ENCODE measurements around the gene DGCR8. TPM values are rescaled to one million over a fixed set of nuclear protein-coding genes. Genes with fewer than 3 reads are reported as not detected.

The DGCR8 gene
- total RNA-seq, 2 donors from 2014 or later = 37.0 to 66.7 TPM

GRCh38 chr22:20109411-20110358 is 29.6 kb downstream of the DGCR8 start:
- Mint-ChIP-seq H3K9me3 (no peaks in the 10 kb centered on the region), H3K36me3 (peaks cover 6 to 8% of the 10 kb centered on the region in 2 donors), H3K27ac (peak overlapping the region; percentile 81 to 93)
- no peak for DNase-seq (ENCODE audit: low spot score in 2 of 2)
- ATAC-seq = no peak

GRCh38 chr22:20110359-20110985 is 30.4 kb downstream of the DGCR8 start:
- no peaks in the 10 kb centered on the region for H3K9me3 Mint-ChIP-seq
- peaks cover 6 to 14% of the 10 kb centered on the region in 2 donors for H3K36me3 Mint-ChIP-seq
- ATAC-seq (no peak), DNase-seq (ENCODE audit: low spot score in 2 of 2) (no peak)
- peak overlapping the region in 1 of 2 donors; percentile 93 for H3K27ac Mint-ChIP-seq

GRCh38 chr22:20111045-20111688 is 31.1 kb downstream of the DGCR8 start:
- H3K36me3 Mint-ChIP-seq = peaks cover 9 to 15% of the 10 kb centered on the region in 2 donors
- H3K9me3 Mint-ChIP-seq = no peaks in the 10 kb centered on the region
- peak overlapping the region; percentile 65 to 93 for H3K27ac Mint-ChIP-seq
- ATAC-seq (peak; percentile 60 to 73), DNase-seq (ENCODE audit: low spot score in 2 of 2) (peak in 1 of 2 donors; percentile 45)

GRCh38 chr22:20111689-20112622 is 31.9 kb downstream of the DGCR8 start:
- H3K27ac Mint-ChIP-seq = peak overlapping the region; percentile 93 to 97
- peaks cover 16 to 21% of the 10 kb centered on the region in 2 donors for H3K36me3 Mint-ChIP-seq
- H3K9me3 Mint-ChIP-seq = no peaks in the 10 kb centered on the region
- ATAC-seq = no peak
- DNase-seq (ENCODE audit: low spot score in 2 of 2) = no peak

GRCh38 chr22:20112623-20113511 is 32.8 kb downstream of the DGCR8 start:
- no peak for ATAC-seq

GRCh38 chr22:20113551-20114310 is 33.7 kb downstream of the DGCR8 start:
- DNase-seq (ENCODE audit: low spot score in 2 of 2) (no peak), ATAC-seq (no peak)
- H3K36me3 Mint-ChIP-seq = peaks cover 25 to 31% of the 10 kb centered on the region in 2 donors
- peak overlapping the region; percentile 88 to 93 for H3K27ac Mint-ChIP-seq
- H3K9me3 Mint-ChIP-seq = no peaks in the 10 kb centered on the region

More at GRCh38 chr22:20112623-20113511, 32.8 kb downstream of the DGCR8 start:
- DNase-seq (ENCODE audit: low spot score in 2 of 2) = no peak
- H3K9me3 Mint-ChIP-seq = no peaks in the 10 kb centered on the region
- H3K27ac Mint-ChIP-seq = peak overlapping the region; percentile 93 to 97
- H3K36me3 Mint-ChIP-seq = peaks cover 16 to 23% of the 10 kb centered on the region in 2 donors

GRCh38 chr22:20114506-20115475 is 34.8 kb downstream of the DGCR8 start:
- no peak for ATAC-seq
- Mint-ChIP-seq H3K27ac (peak overlapping the region; percentile 93 to 95), H3K36me3 (peaks cover 35 to 41% of the 10 kb centered on the region in 2 donors), H3K9me3 (no peaks in the 10 kb centered on the region)
- DNase-seq (ENCODE audit: low spot score in 2 of 2) = no peak

- ATAC-seq (no peak), DNase-seq (ENCODE audit: low spot score in 2 of 2) (no peak)
- no peaks in the 10 kb centered on the region for H3K9me3 Mint-ChIP-seq
- H3K36me3 Mint-ChIP-seq = peaks cover 46 to 48% of the 10 kb centered on the region in 2 donors
- H3K27ac Mint-ChIP-seq = peak within 1 kb of the TSS; percentile 93 to 97
Measured at GRCh38 chr22:20115691-20116375, 35.8 kb downstream of the DGCR8 start, which contains the start of gene RANBP1. Gene RANBP1, plus strand, starts transcription at chr22:20116104. Its CDS starts 81 bp downstream, at chr22:20116185.

GRCh38 chr22:20116376-20116950 is 36.4 kb downstream of the DGCR8 start:
- Mint-ChIP-seq H3K9me3 (no peaks in the 10 kb centered on the region), H3K27ac (peak overlapping the region; percentile 93 to 97), H3K36me3 (peaks cover 46 to 48% of the 10 kb centered on the region in 2 donors)
- no peak for DNase-seq (ENCODE audit: low spot score in 2 of 2)
- no peak for ATAC-seq

GRCh38 chr22:20116951-20117632 is 37.1 kb downstream of the DGCR8 start, which contains the start of gene TRMT2A:
Gene TRMT2A, minus strand, starts transcription at chr22:20117226. Its CDS starts 320 bp downstream, at chr22:20116906.
- peaks cover 46 to 50% of the 10 kb centered on the region in 2 donors for H3K36me3 Mint-ChIP-seq
- DNase-seq (ENCODE audit: low spot score in 2 of 2) (peak; percentile 98 to 99), ATAC-seq (peak; percentile 79 to 86)

GRCh38 chr22:20117633-20118299 is 37.7 kb downstream of the DGCR8 start:
- ATAC-seq (peak; percentile 32 to 69), DNase-seq (ENCODE audit: low spot score in 2 of 2) (peak; percentile 67 to 87)
- no peaks in the 10 kb centered on the region for H3K9me3 Mint-ChIP-seq
- peaks cover 46 to 53% of the 10 kb centered on the region in 2 donors for H3K36me3 Mint-ChIP-seq
- peak overlapping the region; percentile 92 to 93 for H3K27ac Mint-ChIP-seq

More at GRCh38 chr22:20116951-20117632, 37.1 kb downstream of the DGCR8 start, which contains the start of gene TRMT2A:
- Mint-ChIP-seq H3K27ac (peak within 1 kb of the TSS; percentile 93 to 97), H3K9me3 (no peaks in the 10 kb centered on the region)
